ENCODE results near the gene NUP98.
"Not testable (repeated sequence)": the region's sequence is repeated elsewhere in the genome, so short reads cannot be mapped to it uniquely, and the experiment has no call there.

Gene NUP98

GRCh38 chr11:3679077-3679476 lies 118.3 kb downstream of the NUP98 start:
- in situ Hi-C loops (cut with HindIII; ENCODE audit: low sequenced_read_pairs): no loop called here

GRCh38 chr11:3675971-3676370 lies 121.4 kb downstream of the NUP98 start:
- in situ Hi-C loops (cut with HindIII; ENCODE audit: low sequenced_read_pairs): no loop called here

- in situ Hi-C loops (cut with HindIII; ENCODE audit: low sequenced_read_pairs): no loop called here
Measured at GRCh38 chr11:3674189-3674588, 123.2 kb downstream of the NUP98 start.

GRCh38 chr11:3671334-3672254 lies 125.8 kb downstream of the NUP98 start, which contains the start of gene CHRNA10:
TSS of gene CHRNA10 (minus strand) at chr11:3671384. CDS start at chr11:3671312, 72 bp downstream.
- in situ Hi-C loops (cut with HindIII; ENCODE audit: low sequenced_read_pairs): no loop called here

GRCh38 chr11:3669742-3670183 lies 127.6 kb downstream of the NUP98 start:
- in situ Hi-C loops (cut with HindIII; ENCODE audit: low sequenced_read_pairs): no loop called here

GRCh38 chr11:3669128-3669527 lies 128.2 kb downstream of the NUP98 start:
- in situ Hi-C loops (cut with HindIII; ENCODE audit: low sequenced_read_pairs): no loop called here

- in situ Hi-C loops (cut with HindIII; ENCODE audit: low sequenced_read_pairs): no loop called here
Measured at GRCh38 chr11:3667149-3668035, 130.0 kb downstream of the NUP98 start.

GRCh38 chr11:3666023-3666530 lies 131.3 kb downstream of the NUP98 start:
- in situ Hi-C loops (cut with HindIII; ENCODE audit: low sequenced_read_pairs): no loop called here

- in situ Hi-C loops (cut with HindIII; ENCODE audit: low sequenced_read_pairs): no loop called here
Measured at GRCh38 chr11:3665336-3666022, 131.9 kb downstream of the NUP98 start.

GRCh38 chr11:3664032-3664630 lies 133.2 kb downstream of the NUP98 start:
- in situ Hi-C loops (cut with HindIII; ENCODE audit: low sequenced_read_pairs): no loop called here

GRCh38 chr11:3662856-3663255 lies 134.5 kb downstream of the NUP98 start:
- in situ Hi-C loops (cut with HindIII; ENCODE audit: low sequenced_read_pairs): no loop called here

- in situ Hi-C loops (cut with HindIII; ENCODE audit: low sequenced_read_pairs): no loop called here
Measured at GRCh38 chr11:3660960-3661359, 136.4 kb downstream of the NUP98 start.

GRCh38 chr11:3659595-3660515 lies 137.5 kb downstream of the NUP98 start:
- in situ Hi-C loops (cut with HindIII; ENCODE audit: low sequenced_read_pairs): no loop called here

GRCh38 chr11:3658252-3658651 lies 139.1 kb downstream of the NUP98 start:
- in situ Hi-C loops (cut with HindIII; ENCODE audit: low sequenced_read_pairs): no loop called here

GRCh38 chr11:3657331-3657730 lies 140.0 kb downstream of the NUP98 start:
- in situ Hi-C loops (cut with HindIII; ENCODE audit: low sequenced_read_pairs): not testable (repeated sequence)

GRCh38 chr11:3655547-3655946 lies 141.8 kb downstream of the NUP98 start:
- in situ Hi-C loops (cut with HindIII; ENCODE audit: low sequenced_read_pairs): no loop called here

- in situ Hi-C loops (cut with HindIII; ENCODE audit: low sequenced_read_pairs): not testable (repeated sequence)
Measured at GRCh38 chr11:3652514-3652913, 144.8 kb downstream of the NUP98 start.

- in situ Hi-C loops (cut with HindIII; ENCODE audit: low sequenced_read_pairs): not testable (repeated sequence)
Measured at GRCh38 chr11:3649374-3649773, 148.0 kb downstream of the NUP98 start.

GRCh38 chr11:3648843-3649242 lies 148.5 kb downstream of the NUP98 start:
- in situ Hi-C loops (cut with HindIII; ENCODE audit: low sequenced_read_pairs): not testable (repeated sequence)

All from DLD1 (cell line).